Right cardiac atrium (tissue), 5 donors: Measurements from ENCODE around the gene WDR87. TPM values are rescaled to one million over a fixed set of nuclear protein-coding genes. Genes with fewer than 3 reads are reported as not detected.

Source experiments
- ATAC-seq, 2 donors: fragments of 200-7000 bp; cut with Tn5 transposase; one replicate each; pipeline versions ENCODE4 v1.8.0 to v1.9.1; 2020; ENCODE audit warnings: moderate library complexity in 2 of 2, mild to moderate bottlenecking in 1 of 2
- DNase-seq, 3 donors: peaks; one replicate each; pipeline ENCODE4 v3.0.0-alpha.2; 2020
- H3K27ac ChIP-seq: one replicate; pipeline ENCODE4 v1.5.1; 2013; ENCODE audit warnings: mild to moderate bottlenecking, low read length, control low read depth, moderate library complexity
- H3K27me3 ChIP-seq: one replicate; pipeline ENCODE4 v1.6.1; 2013; ENCODE audit not compliant: control insufficient read depth, insufficient read depth
- H3K4me1 ChIP-seq: one replicate; pipeline ENCODE4 v1.6.1; 2013; ENCODE audit warnings: low read length; ENCODE audit not compliant: control insufficient read depth, insufficient read depth
- H3K4me3 ChIP-seq: one replicate; pipeline ENCODE4 v1.5.1; 2013; ENCODE audit warnings: low read length, control low read depth
- H3K9me3 ChIP-seq: one replicate; pipeline ENCODE4 v1.6.1; 2013; ENCODE audit warnings: low read length; ENCODE audit not compliant: control insufficient read depth
- WGBS: extraction: QIAGEN DNeasy Blood & Tissue Kit; methylation state at CpG from one replicate; pipeline ENCODE4 v1.1.7; 2013; 5-methylcytosine and 5-hydroxymethylcytosine counted together
- intact Hi-C, 4 donors: fragments of 100-400 bp; cut with DNase I; formaldehyde crosslinking; loops; one replicate each; pipeline versions ENCODE4 v1.11.0 to v1.14.0; 2022 to 2023
- long read RNA-seq, 4 donors: library from polyadenylated mRNA; unstranded; transcript quantifications; one replicate each; pipeline ENCODE4 v2.0.0, GENCODE V29; 2020 to 2021
- polyA plus RNA-seq: library from polyadenylated mRNA; stranded (reverse); fragments of 200-250 nt; gene quantifications from one replicate; pipeline ENCODE4 v1.2.3, GENCODE V29; 2013
- total RNA-seq, 4 donors: library from RNA; stranded (reverse); fragmentation: NEBNext Ultra II Directional; extraction: Animal tissue kit (Norgen Biotek cat#: 25700); gene quantifications; one replicate each; pipeline ENCODE4 v1.2.1, GENCODE V29; 2021
- donor health status: healthy with polysubstance abuse.
- donor health status: DM: no; HTN: yes; CAD: no.
- donor health status: DM: no; HTN: no; CAD: no.
- donor health status: DM: no; HTN: yes; CAD: no; lungs with severe emphysema.
- donor health status: DM: yes; HTN: yes; CAD: no.

Gene WDR87
- total RNA-seq (not detected), polyA plus RNA-seq (not detected)
- long read RNA-seq, donor 1, result 0 reads
- long read RNA-seq, donor 2, result 0 reads
- long read RNA-seq, donor 3, result 0 reads
- long read RNA-seq, donor 4, result 0 reads

- WGBS, result 7% methylated on average over 63 of the region's 63 CpGs
- intact Hi-C loops, result loop anchor here in 3 of 4 donors (10.0 kb wide), 4 partner anchors 229 to 429 kb away; partner anchors contain the start of genes CATSPERG (in 2 of the 3) and PPP1R14A (in 1 of the 3)
- no peaks in the 10 kb centered on the region for H3K9me3 ChIP-seq
Observed at GRCh38 chr19:37905946-37906868, at the start of gene WDR87. Gene WDR87, minus strand, starts transcription at chr19:37906594. Its CDS starts 8,355 bp downstream, at chr19:37898239.

GRCh38 chr19:37955986-37956385 lies 49.6 kb upstream of the WDR87 start:
- H3K4me1 ChIP-seq, result no peaks in the 10 kb centered on the region
- no peaks in the 10 kb centered on the region for H3K27me3 ChIP-seq
- DNase-seq (no peak), ATAC-seq (no peak)
- H3K9me3 ChIP-seq, result no peaks in the 10 kb centered on the region
- no peak overlapping the region for H3K4me3 ChIP-seq
- WGBS, result 92% methylated on average over 8 of the region's 8 CpGs
- no peak overlapping the region for H3K27ac ChIP-seq
- intact Hi-C loops, result no loop called here

More at GRCh38 chr19:37905946-37906868, at the start of gene WDR87:
- peak; percentile 20 to 44 for ATAC-seq
- Histone ChIP-seq H3K27me3 (no peaks in the 10 kb centered on the region), H3K4me3 (peak within 1 kb of the TSS; percentile 88), H3K27ac (peak within 1 kb of the TSS; percentile 39), H3K4me1 (peaks cover 6% of the 10 kb centered on the region)
- no peak for DNase-seq

DNA sequence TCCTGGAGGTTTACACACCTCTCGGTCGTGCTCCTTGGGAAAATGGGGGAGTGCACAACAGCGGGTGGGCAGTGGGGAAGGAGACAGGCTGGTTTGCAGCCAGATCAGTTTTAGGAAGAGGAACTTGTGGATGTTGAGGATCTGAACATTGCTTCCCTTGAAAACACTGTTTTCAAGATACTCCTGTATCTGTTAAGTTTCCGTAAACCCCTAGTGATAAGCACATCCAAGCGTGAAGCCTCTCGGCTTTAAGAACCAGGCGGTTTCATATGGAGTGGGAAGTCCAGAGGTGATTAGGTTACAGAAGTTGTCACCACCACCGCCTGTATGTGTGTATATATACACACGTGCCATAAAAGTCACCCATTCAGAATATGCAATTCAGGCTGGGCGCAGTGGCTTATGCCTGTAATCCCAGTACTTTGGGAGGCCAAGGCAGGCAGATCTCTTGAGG lies 48.1 kb upstream of the WDR87 start:
- 68% methylated on average over 10 of the region's 10 CpGs for WGBS
- H3K4me3 ChIP-seq, result no peak overlapping the region
- no peak for ATAC-seq

DNA sequence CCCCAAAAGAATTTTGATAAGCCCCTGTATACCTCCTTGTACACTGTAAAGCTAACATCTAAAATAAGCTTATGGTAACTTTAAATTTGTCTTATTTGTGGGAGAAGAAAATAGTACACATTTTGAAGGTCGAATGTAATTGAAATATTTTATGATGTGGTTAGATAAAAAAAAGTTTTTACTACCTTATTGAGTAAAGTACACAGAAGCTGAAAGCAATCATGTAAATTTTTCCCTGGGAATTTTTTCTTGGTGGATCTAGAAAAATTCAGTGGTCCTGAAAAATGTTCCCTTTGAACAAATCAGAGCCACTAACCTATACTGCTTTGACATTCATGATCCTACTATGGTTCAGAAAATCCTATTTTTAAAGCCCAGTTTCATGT lies 47.5 kb upstream of the WDR87 start:
- Histone ChIP-seq H3K27me3 (no peaks in the 10 kb centered on the region), H3K9me3 (no peaks in the 10 kb centered on the region), H3K27ac (no peak overlapping the region), H3K4me1 (no peaks in the 10 kb centered on the region), H3K4me3 (no peak overlapping the region)
- whole genome bisulfite sequencing, result 64% methylated on average over 1 of the region's 1 CpG
- no peak for DNase-seq
- ATAC-seq, result no peak
- intact Hi-C loops, result no loop called here

More for the DNA sequence above, 48.1 kb upstream of the WDR87 start:
- intact Hi-C loops, result no loop called here
- H3K4me1 ChIP-seq, result no peaks in the 10 kb centered on the region
- no peak overlapping the region for H3K27ac ChIP-seq
- H3K9me3 ChIP-seq, result no peaks in the 10 kb centered on the region
- no peak for DNase-seq
- H3K27me3 ChIP-seq, result no peaks in the 10 kb centered on the region

DNA sequence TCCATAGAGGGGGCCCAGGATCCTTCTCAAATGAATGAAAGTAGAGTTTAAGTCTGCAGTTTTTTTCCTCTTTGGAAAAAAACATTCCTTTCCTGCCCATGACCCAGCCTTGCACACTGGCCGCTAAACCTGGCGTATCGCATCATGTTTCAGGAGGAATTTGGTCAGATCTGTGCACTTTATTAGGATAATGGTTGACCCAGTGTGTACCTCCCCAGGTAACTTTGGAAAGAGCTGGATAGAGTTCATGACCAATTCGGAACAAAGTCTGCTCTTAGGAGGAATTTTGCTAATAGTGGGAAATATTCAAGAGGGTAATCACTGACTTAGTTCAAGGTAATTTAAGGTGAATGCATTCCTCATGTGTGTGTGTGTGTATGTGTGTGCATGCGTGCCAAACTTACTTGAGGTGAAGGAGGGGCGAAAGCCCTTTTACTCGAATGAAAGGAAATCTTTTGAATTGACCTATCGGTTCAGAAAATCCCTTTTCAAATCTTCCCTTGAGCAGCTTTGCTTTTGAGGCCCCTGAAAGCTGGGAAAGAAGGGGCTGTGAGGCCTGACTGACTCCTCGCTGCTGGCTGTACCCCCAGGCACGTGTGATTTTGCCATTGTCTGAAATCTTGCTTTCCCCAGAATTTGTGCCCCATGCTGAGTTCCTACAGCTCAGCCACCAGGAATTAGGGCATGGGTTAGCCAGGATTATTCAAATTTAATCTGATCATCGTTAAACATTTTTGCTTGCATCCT lies 47.0 kb upstream of the WDR87 start:
- 85% methylated on average over 11 of the region's 11 CpGs for WGBS
- H3K9me3 ChIP-seq, result no peaks in the 10 kb centered on the region
- no peaks in the 10 kb centered on the region for H3K4me1 ChIP-seq
- intact Hi-C loops, result no loop called here
- H3K4me3 ChIP-seq, result no peak overlapping the region
- ATAC-seq (no peak), DNase-seq (no peak)
- no peaks in the 10 kb centered on the region for H3K27me3 ChIP-seq
- H3K27ac ChIP-seq, result no peak overlapping the region

DNA sequence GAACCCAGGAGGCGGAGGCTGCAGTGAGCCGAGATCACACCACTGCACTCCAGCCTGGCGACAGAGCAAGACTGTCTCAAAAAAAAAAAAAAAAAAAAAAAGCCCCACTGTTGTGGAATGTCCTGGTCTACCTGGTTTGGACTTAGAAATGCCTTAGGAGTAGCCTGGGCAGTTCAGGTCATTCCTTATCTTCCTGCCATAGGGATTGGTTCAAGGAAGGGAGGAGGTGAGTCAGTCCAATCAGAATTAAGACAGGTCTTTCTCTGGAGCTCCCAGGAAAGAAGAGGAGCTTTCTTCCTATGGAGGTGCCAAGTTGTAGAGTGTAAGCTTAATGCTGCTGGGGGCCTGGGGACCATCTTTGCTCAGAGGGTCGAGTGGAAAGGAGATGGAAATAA lies 45.4 kb upstream of the WDR87 start:
- no peaks in the 10 kb centered on the region for H3K27me3 ChIP-seq
- DNase-seq (no peak), ATAC-seq (no peak)
- WGBS, result 84% methylated on average over 4 of the region's 4 CpGs
- no peaks in the 10 kb centered on the region for H3K9me3 ChIP-seq
- no peaks in the 10 kb centered on the region for H3K4me1 ChIP-seq
- no peak overlapping the region for H3K4me3 ChIP-seq
- no peak overlapping the region for H3K27ac ChIP-seq
- intact Hi-C loops, result no loop called here

GRCh38 chr19:37950471-37951175 lies 44.2 kb upstream of the WDR87 start:
- H3K4me3 ChIP-seq, result no peak overlapping the region
- ATAC-seq, result no peak
- no peaks in the 10 kb centered on the region for H3K9me3 ChIP-seq
- no peaks in the 10 kb centered on the region for H3K4me1 ChIP-seq
- no peak for DNase-seq
- H3K27ac ChIP-seq, result no peak overlapping the region
- intact Hi-C loops, result no loop called here
- no peaks in the 10 kb centered on the region for H3K27me3 ChIP-seq
- 88% methylated on average over 25 of the region's 25 CpGs for WGBS

GRCh38 chr19:37948362-37948761 lies 42.0 kb upstream of the WDR87 start:
- no peak for DNase-seq
- H3K4me3 ChIP-seq, result no peak overlapping the region
- intact Hi-C loops, result no loop called here
- H3K4me1 ChIP-seq, result no peaks in the 10 kb centered on the region
- 93% methylated on average over 6 of the region's 6 CpGs for WGBS
- no peak overlapping the region for H3K27ac ChIP-seq
- ATAC-seq, result no peak
- H3K27me3 ChIP-seq, result no peaks in the 10 kb centered on the region
- H3K9me3 ChIP-seq, result no peaks in the 10 kb centered on the region

DNA sequence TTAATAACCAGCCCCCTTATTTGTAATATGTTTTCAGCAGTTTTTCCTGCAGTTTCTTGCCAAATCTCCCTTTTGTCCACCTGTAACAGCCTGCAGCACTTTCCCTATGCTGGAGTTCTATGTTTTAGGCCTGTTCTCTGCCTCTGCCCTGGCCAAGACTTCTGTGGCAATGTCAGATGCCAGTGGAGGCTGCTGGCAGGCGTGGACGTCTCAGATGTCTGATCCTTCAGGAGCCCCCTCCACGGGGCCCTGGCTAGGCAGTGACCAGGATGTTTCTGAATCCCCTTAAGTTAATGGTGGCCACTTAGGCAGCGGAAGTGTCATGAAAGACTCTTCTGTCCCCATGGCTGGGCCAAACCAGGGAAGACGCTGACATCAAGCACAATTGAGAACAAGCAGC lies 41.4 kb upstream of the WDR87 start:
- ATAC-seq, result no peak
- 85% methylated on average over 5 of the region's 5 CpGs for WGBS

GRCh38 chr19:37946132-37946531 lies 39.7 kb upstream of the WDR87 start:
- no peak overlapping the region for H3K4me3 ChIP-seq
- no peaks in the 10 kb centered on the region for H3K4me1 ChIP-seq
- DNase-seq, result no peak
- H3K9me3 ChIP-seq, result no peaks in the 10 kb centered on the region
- H3K27me3 ChIP-seq, result no peaks in the 10 kb centered on the region
- intact Hi-C loops, result no loop called here
- WGBS, result 97% methylated on average over 6 of the region's 6 CpGs
- H3K27ac ChIP-seq, result no peak overlapping the region
- no peak for ATAC-seq

More for the DNA sequence above, 41.4 kb upstream of the WDR87 start:
- Histone ChIP-seq H3K4me3 (no peak overlapping the region), H3K9me3 (no peaks in the 10 kb centered on the region), H3K27ac (no peak overlapping the region), H3K4me1 (no peaks in the 10 kb centered on the region), H3K27me3 (no peaks in the 10 kb centered on the region)
- DNase-seq, result no peak
- intact Hi-C loops, result no loop called here
